Endothelial cell of umbilical vein (primary cell): Measurements from ENCODE around the gene CUBN. TPM values are rescaled to one million over a fixed set of nuclear protein-coding genes. Genes with fewer than 3 reads are reported as not detected.

Experiments used
- BruUV-seq: library from RNA; stranded (reverse); fragments of 400-500 nt; replicated peaks from 2 replicates; lab custom pipeline; 2021; lab: Mats Ljungman, UMichigan
- CTCF ChIA-PET: fragments of 300-600, 350-600 bp; sonication (Branson Sonifier 250); formaldehyde crosslinking; loops from one replicate; lab custom pipeline; 2021; ENCODE audit warnings: antibody characterized with exemption, inconsistent platforms; lab: Charles Lee
- POLR2A ChIA-PET: fragments of 300-600, 350-600 bp; sonication (Branson Sonifier 250); formaldehyde crosslinking; loops from one replicate; lab custom pipeline; 2021; ENCODE audit warnings: antibody characterized with exemption, inconsistent platforms; lab: Charles Lee
- DNase-seq: peaks from one replicate; pipeline ENCODE4 v3.0.0-alpha.2; 2011; ENCODE audit warnings: low read depth, low spot score
- FAIRE-seq: peaks from 2 replicates; lab custom pipeline; 2011; peaks lifted over from hg19 to GRCh38; lab: Jason Lieb, UNC
- H2AFZ ChIP-seq: 2 replicates; pipeline ENCODE4 v1.6.0; 2012; ENCODE audit warnings: low read depth, low read length, control low read depth, inconsistent platforms
- H3K27ac ChIP-seq: 2 replicates; pipeline ENCODE4 v1.5.1; 2011; ENCODE audit warnings: low read depth, mild to moderate bottlenecking, control low read depth, low read length, moderate library complexity; ENCODE audit not compliant: insufficient read depth
- H3K27me3 ChIP-seq, 2 experiments: 2 replicates each; pipeline versions ENCODE4 v1.6.0 to v1.6.1; 2011; ENCODE audit warnings: low read length in 2 of 2, mixed read lengths in 1 of 2; ENCODE audit not compliant: control insufficient read depth in 2 of 2, insufficient read depth in 2 of 2
- H3K36me3 ChIP-seq, 2 experiments: 2 replicates in 1 of 2; 3 replicates in 1 of 2; pipeline ENCODE4 v1.5.1; 2011; ENCODE audit warnings: low read length in 2 of 2, mild to moderate bottlenecking in 1 of 2, moderate library complexity in 1 of 2; ENCODE audit not compliant: control insufficient read depth in 2 of 2, insufficient read depth in 2 of 2; ENCODE audit errors: extremely low read depth in 1 of 2
- H3K4me1 ChIP-seq: 3 replicates; pipeline ENCODE4 v1.5.1; 2011; ENCODE audit warnings: mild to moderate bottlenecking, low read length; ENCODE audit not compliant: control insufficient read depth, insufficient read depth; ENCODE audit errors: extremely low read depth
- H3K4me2 ChIP-seq: 2 replicates; pipeline ENCODE4 v1.6.1; 2011; ENCODE audit warnings: low read length, control low read depth, mixed read lengths; ENCODE audit not compliant: insufficient read depth
- H3K4me3 ChIP-seq, 3 experiments: fragments of 200-600 bp in 1 of 3; sonication (generic), shearing (Covaris generic) in 1 of 3; replicated peaks in 1 of 3; 2 replicates each; pipeline ENCODE4 v1.5.1; 2011 to 2016; ENCODE audit warnings: control low read depth in 3 of 3, low read length in 3 of 3, mild to moderate bottlenecking in 2 of 3, inconsistent platforms in 1 of 3, low read depth in 1 of 3, moderate library complexity in 1 of 3; ENCODE audit not compliant: insufficient read depth in 1 of 3
- H3K79me2 ChIP-seq: 2 replicates; pipeline ENCODE4 v1.6.0; 2012; ENCODE audit warnings: low read length, inconsistent platforms; ENCODE audit not compliant: control insufficient read depth, insufficient read depth
- H3K9ac ChIP-seq: replicated peaks from 2 replicates; pipeline ENCODE3; 2011; ENCODE audit warnings: low read length, control low read depth; ENCODE audit not compliant: insufficient read depth; ENCODE audit errors: extremely low read depth
- H3K9me1 ChIP-seq: replicated peaks from 3 replicates; pipeline ENCODE4 v1.6.0; 2011; ENCODE audit warnings: mild to moderate bottlenecking, low read length; ENCODE audit not compliant: control insufficient read depth, insufficient read depth; ENCODE audit errors: extremely low read depth
- H3K9me3 ChIP-seq: replicated peaks from 2 replicates; pipeline ENCODE4 v1.5.1; 2012; ENCODE audit warnings: low read length, inconsistent platforms; ENCODE audit not compliant: control insufficient read depth, insufficient read depth
- H4K20me1 ChIP-seq: replicated peaks from 2 replicates; pipeline ENCODE3; 2011; ENCODE audit warnings: mild to moderate bottlenecking, low read length; ENCODE audit not compliant: control insufficient read depth, insufficient read depth; ENCODE audit errors: extremely low read depth
- CTCF ChIP-seq, 2 donors: IDR thresholded peaks; 1 replicate in 1 of 2; 2 replicates in 1 of 2; pipeline ENCODE4 v1.5.1; 2011; ENCODE audit warnings: low read length in 2 of 2, mild to moderate bottlenecking in 2 of 2, moderate library complexity in 2 of 2, control low read depth in 1 of 2, inconsistent platforms in 1 of 2, low read depth in 1 of 2; ENCODE audit not compliant: insufficient read depth in 1 of 2; ENCODE audit errors: extremely low read depth in 1 of 2
- EZH2 ChIP-seq: IDR thresholded peaks from 2 replicates; pipeline ENCODE4 v1.6.1; 2012; ENCODE audit warnings: borderline replicate concordance, low read depth, mild to moderate bottlenecking, moderate library complexity, low read length, inconsistent platforms; ENCODE audit not compliant: severe bottlenecking
- FOS ChIP-seq: IDR thresholded peaks from 2 replicates; pipeline ENCODE4 v1.6.1; 2011; ENCODE audit warnings: mild to moderate bottlenecking, low read length, moderate library complexity, borderline replicate concordance; ENCODE audit not compliant: insufficient read depth
- GATA2 ChIP-seq: IDR thresholded peaks from 2 replicates; pipeline ENCODE4 v1.7.0; 2011; ENCODE audit warnings: low read depth, mild to moderate bottlenecking, moderate library complexity, mixed read lengths, low read length; ENCODE audit not compliant: insufficient read length, insufficient read depth
- JUN ChIP-seq: IDR thresholded peaks from 2 replicates; pipeline ENCODE4 v1.6.1; 2011; ENCODE audit warnings: borderline replicate concordance, low read depth; ENCODE audit not compliant: insufficient read length, insufficient read depth
- MAX ChIP-seq: IDR thresholded peaks from 2 replicates; pipeline ENCODE4 v1.6.1; 2011; ENCODE audit not compliant: insufficient read depth, insufficient read length
- MYC ChIP-seq: IDR thresholded peaks from one replicate; pipeline ENCODE4 v1.6.1; 2011; ENCODE audit warnings: mild to moderate bottlenecking, low read depth, low read length
- POLR2A ChIP-seq: IDR thresholded peaks from 2 replicates; pipeline ENCODE4 v1.6.1; 2012; ENCODE audit warnings: low read depth, mild to moderate bottlenecking, control low read depth, low read length
- POLR2AphosphoS5 ChIP-seq: IDR thresholded peaks from 2 replicates; pipeline ENCODE4 v1.6.1; 2012; ENCODE audit warnings: low read depth, mild to moderate bottlenecking, control low read depth, low read length, moderate library complexity; ENCODE audit not compliant: insufficient read depth
- dilution Hi-C: fragments of 300-500 bp; cut with MboI; formaldehyde crosslinking; loops from one replicate; pipeline ENCODE4 v1.15.0; 2019; ENCODE audit warnings: low sequenced_read_pairs; ENCODE audit not compliant: extremely low pct_ligation_motif_present
- intact Hi-C: fragments of 100-400 bp; cut with micrococcal nuclease; formaldehyde crosslinking; loops from one replicate; pipeline ENCODE4 v1.10.0; 2022
- polyA plus RNA-seq, 4 experiments: library from polyadenylated mRNA; depleted of rRNA in 3 of 4; stranded (reverse) in 3 of 4; unstranded in 1 of 4; fragments of >200 nt; gene quantifications; 2 replicates each; pipeline versions ENCODE4 v1.2.1 to v1.2.3, GENCODE V29; 2011 to 2012; ENCODE audit warnings: missing spikeins in 1 of 4
- total RNA-seq: library from RNA; stranded (reverse); gene quantifications from 2 replicates; pipeline ENCODE4 v1.2.3, GENCODE V29; 2021

The CUBN gene
- total and polyA plus RNA-seq, 2 donors (not counting 3 experiments of a cell fraction or from before 2014, with no cell fraction given): 2.7 to 4.6 TPM

- ChIA-PET POLR2A (no interaction called here), CTCF (interaction anchor here (0.9 to 1.7 kb wide), 5 partner anchors 9 to 133 kb away, joined by 3 to 5 read pairs (median 3); no protein-coding TSS in a partner anchor)
- Histone ChIP-seq H3K4me1 (peaks cover 16% of the 10 kb centered on the region), H3K9me1 (no peaks in the 10 kb centered on the region), H2AFZ (peak overlapping the region; percentile 73), H3K4me2 (peak overlapping the region; percentile 50), H3K79me2 (no peaks in the 10 kb centered on the region), H3K36me3 (no peaks in the 10 kb centered on the region), H3K4me3 (no peak overlapping the region), H4K20me1 (no peaks in the 10 kb centered on the region), H3K9me3 (no peaks in the 10 kb centered on the region), H3K9ac (peak overlapping the region; percentile 22), H3K27me3 (no peaks in the 10 kb centered on the region), H3K27ac (peak overlapping the region; percentile 32)
- intact Hi-C loops: no loop called here
- dilution Hi-C loops: no loop called here
- no TSS peak for BruUV-seq
- peak; percentile 76 for DNase-seq
- FAIRE-seq: peak; percentile 8
- TF ChIP-seq EZH2 (no peak), POLR2A (no peak), GATA2 (no peak), POLR2AphosphoS5 (no peak), CTCF (IDR thresholded peaks at IDR 0.05; ENCODE audit: extremely low read depth in 1 of 2, insufficient read depth in 1 of 2, low read depth in 1 of 2, low read length in 2 of 2) (no peak), JUN (no peak), FOS (no peak), MYC (no peak), MAX (no peak)
Observed at GRCh38 chr10:17049195-17049594, 80.4 kb downstream of the CUBN start.
